Measurements from ENCODE around the gene IRX2.

The IRX2 gene

GRCh38 chr5:2755681-2756171 lies 4.2 kb upstream of the IRX2 start:
- no peak for DNase-seq

DNA sequence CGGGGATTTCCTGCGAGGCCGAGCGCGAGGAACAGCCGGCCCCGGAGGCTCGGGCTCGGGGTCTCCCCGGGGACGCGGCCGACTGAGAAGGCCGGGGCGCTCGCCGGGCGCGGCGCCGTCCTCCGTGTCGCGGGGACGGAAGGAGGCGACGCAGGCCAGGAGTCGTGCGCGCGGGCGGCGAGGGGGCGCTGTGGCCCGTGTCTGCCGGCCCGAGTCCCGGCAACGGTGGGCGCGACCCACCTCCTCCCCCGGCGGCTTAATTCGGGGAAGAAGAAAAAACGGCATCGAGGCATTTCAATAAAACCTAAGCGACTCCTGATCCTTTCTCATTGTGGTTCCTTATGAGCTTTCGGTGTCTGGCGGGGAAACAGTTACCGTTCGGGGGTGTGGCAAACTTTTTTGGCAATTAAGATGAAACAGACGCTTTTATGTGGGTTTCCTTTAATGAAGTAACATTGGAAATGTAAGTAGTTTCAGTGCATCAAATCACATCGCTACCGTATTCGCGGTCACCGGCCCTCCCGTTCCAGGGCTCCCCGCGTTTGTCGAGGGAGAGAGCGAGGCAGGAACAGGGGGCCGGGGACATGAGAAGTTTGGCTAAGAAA lies 3.7 kb upstream of the IRX2 start:
- DNase-seq: no peak

GRCh38 chr5:2754581-2755075 lies 3.2 kb upstream of the IRX2 start:
- DNase-seq: no peak

DNA sequence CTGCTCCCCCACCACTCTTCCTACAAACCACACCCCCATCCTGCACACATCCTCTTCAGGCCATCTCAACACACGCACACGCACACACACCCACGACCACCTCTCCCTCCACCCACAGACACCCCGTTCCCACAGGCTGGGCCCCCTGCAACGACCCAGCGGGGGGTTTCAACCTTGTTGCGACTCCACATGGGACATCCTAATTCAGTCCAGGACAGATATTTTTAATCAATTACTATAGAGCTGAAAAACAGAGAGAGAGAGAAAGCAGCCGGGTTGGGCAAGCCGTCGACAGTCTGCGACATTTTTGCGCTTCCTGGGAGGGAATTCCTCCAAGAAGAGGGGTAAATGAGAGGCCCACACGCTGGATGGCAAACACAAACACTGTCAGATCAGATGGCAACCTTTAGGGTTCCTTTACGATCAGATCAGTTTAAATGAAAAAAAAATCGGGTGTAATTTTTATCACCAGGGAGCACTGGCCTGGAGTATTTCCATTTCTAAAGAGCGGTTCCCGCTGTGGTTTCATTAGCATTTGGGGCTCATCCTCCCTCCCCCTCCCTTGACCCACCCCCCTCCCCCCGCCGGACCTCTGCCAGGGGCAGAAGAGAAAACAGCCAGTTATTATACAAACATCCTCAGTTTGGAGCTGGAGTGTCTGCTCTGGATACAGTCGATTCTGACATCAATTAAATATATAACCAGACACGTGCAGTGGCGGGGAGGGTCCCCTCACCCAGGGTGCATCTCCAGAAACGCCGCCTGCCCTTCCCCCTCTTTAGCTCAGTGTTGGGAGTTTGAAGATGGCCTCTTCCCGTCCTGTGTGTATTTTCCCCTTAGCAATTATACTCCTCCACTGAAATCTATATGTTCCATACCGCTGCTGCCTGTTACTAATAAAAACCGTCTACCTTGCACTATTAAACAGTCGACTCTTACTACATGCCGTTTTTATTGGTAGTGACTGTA lies 2.3 kb upstream of the IRX2 start:
- DNase-seq: no peak

GRCh38 chr5:2752821-2753439 lies 1.5 kb upstream of the IRX2 start:
- no peak for DNase-seq

DNA sequence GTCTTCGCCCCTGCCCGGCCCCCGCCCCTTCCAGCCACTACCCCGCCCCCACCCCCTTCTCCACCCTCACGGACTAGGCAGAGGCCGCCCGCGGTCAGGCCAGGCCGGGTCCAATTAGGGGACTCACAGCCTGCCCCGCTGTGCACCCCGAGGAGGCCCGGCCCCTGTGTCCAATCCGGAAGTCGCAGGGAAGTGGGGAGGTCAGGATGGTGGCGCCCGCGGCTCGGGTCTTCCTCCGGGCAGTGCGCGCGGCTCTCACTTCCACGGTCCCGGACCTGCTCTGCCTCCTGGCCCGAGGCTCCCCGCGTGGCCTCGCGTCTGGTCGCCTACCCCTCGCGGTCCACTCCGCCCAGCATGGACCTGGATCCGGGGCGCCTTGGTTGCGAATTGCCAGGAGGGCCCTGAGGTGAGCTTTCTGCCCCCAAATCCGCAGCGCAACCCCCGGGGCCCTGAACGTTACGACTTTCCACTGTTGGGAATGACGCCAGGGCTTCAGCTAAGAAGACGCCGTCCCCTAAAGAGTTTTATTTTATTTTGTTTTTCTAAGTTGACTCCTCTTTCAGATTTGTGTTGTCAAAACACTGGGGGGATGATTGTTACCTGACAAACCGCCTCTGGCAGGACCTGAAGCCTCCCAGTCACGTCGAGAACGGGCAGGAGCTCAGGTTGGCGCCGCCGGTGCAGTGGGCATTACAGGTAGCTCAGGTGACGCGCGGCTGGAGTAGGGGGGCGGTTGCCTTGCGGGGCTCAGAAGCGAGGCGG lies 763 bp upstream of the IRX2 start:
- DNase-seq: peak; percentile 24

- DNase-seq: peak; percentile 44
Measured at GRCh38 chr5:2750758-2751464, 566 bp downstream of the IRX2 start.

- DNase-seq: no peak
Measured at GRCh38 chr5:2750026-2750757, 1.3 kb downstream of the IRX2 start.

GRCh38 chr5:2749514-2750025 lies 1.9 kb downstream of the IRX2 start:
- DNase-seq: no peak

DNA sequence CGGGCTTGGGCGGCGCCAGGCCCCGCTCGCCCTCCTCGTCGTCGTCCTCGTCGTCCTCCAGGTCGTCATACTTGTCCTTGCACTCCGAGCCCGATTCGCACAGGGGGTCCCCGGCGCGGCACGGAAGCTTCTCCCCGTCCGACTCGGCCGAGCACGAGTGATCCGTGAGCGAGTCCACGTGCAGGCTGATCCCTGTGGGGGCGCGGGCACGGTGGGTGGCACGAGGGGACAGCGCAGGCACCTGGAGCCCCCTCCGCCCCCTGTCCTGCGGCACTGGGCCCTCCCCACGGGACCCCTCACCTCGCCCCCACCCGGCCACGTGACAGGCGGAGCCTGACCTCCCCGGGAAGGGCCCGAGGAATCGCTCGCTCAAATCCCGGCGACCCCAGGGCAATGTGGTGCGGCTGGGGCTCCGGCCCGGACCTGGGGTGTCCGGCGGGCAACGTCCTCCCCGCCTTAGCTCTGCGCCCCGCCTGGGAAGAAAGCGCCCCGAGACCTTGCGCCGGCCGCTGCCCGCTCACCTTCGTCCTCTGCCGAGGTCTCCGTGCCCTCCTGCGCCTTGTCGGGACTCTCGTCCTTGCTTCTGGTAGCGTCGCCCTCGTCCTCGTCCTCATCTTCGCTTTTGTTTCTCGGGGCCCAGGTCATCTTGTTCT lies 2.5 kb downstream of the IRX2 start:
- no peak for DNase-seq

DNA sequence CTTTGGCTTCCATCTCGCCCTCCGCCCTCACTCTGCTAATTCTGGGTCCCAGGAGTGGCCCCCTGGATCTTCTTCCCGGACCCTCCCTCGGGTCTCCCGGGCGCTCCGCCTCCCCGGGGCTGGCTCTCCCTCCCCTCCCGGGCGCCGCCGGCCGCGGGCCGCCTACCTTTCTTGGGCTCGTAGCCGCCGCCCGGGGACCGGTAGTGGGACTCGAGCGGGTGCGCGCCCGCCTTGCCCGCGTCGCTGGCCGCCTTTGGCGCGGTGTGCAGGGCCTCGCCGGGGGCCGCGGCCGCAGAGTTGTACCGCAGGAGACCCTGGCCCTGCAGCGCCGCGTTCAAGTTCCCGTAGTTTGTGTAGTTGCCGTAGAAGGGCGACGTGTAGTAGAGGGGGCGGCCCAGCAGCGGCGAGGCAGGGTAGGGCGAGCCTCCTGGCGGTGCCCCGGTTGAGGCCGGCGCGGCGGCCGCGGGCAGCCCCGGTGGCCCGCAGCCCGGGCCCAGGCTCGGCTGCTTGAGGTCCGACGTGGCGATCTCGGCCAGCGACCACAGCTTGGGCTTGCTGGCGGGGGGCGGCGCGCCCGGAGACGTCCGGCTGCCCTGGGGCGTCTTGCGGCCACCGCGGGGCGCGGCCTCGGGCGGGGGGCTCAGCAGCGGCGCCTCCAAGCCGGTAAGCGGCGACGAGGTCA lies 3.2 kb downstream of the IRX2 start:
- DNase-seq: no peak

GRCh38 chr5:2747363-2748162 lies 3.9 kb downstream of the IRX2 start:
- DNase-seq: no peak

GRCh38 chr5:2746561-2747032 lies 4.9 kb downstream of the IRX2 start:
- no peak for DNase-seq

DNA sequence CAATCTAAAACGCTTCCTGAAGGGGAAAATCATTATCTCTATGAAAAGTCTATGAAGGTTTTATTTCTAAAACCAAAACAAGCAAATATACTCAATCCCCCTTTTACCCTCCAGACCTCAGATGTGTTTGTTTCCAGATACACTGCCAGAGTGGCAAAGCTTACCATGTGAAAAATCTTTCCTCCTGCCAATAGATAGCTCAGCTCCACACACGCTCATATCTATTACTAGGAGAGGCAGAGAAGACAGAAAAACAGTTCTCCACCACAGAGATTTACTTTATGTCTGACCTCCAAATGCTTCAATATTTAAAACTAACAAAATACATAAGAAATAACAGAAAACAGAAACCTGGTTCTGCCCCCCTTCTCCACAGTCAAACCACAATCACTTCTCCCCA lies 7.0 kb downstream of the IRX2 start:
- no peak for DNase-seq

DNA sequence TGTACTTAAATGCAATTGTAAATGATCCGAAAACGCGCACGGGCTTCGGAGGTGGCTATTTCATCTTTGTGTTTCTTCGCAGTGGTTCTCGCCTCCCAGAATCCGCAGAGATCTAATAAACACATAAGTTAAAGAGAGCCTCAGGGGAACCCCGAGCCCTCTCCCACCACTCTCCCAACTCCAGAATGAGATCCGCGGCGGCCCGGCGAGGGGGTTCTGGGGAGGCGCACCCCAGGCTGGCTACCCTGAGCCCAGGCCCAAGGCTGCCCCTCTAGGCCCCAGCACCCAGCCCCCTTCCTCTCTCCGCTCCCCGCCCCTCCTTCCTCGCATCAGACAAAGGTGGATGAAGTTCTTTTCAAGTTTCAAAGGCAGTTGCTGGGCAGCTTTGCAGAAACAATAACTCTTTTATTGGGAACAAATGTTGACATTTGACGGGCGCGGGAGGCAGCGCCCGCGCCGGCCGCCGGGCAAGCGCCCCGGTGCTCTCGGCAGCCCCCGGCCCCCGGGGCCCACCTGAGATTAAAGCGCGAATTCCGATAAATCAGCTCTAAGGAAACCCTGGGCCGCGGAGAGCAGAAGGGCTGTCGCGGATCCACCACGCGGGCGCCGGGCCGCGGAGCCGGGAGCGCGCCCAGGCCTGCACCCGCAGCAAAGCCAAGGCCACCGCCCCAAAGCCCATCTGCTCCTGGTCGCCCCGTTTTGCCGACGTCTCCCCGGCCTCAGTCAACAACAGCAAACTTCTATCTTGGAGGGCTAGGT lies 8.4 kb downstream of the IRX2 start:
- DNase-seq: no peak

DNA sequence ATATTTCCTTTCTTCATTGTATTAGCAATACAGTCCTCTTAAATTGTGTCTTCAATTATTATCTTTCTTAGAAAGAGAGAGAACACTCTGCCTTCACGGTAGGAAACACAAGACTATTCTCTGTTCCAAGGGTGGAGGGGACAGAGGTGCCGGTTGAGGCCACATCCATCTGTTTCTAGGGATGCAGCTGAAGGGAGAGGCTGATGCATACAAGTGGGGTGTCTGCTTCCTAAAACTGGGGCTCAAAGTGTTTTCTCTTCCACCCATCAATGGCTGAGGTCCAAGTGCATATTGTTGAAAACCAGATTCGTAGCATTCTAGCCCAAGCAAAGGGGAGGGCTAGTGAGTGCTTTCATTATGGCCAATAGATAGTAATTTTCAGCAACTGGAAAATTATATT lies 9.5 kb downstream of the IRX2 start:
- no peak for DNase-seq

DNA sequence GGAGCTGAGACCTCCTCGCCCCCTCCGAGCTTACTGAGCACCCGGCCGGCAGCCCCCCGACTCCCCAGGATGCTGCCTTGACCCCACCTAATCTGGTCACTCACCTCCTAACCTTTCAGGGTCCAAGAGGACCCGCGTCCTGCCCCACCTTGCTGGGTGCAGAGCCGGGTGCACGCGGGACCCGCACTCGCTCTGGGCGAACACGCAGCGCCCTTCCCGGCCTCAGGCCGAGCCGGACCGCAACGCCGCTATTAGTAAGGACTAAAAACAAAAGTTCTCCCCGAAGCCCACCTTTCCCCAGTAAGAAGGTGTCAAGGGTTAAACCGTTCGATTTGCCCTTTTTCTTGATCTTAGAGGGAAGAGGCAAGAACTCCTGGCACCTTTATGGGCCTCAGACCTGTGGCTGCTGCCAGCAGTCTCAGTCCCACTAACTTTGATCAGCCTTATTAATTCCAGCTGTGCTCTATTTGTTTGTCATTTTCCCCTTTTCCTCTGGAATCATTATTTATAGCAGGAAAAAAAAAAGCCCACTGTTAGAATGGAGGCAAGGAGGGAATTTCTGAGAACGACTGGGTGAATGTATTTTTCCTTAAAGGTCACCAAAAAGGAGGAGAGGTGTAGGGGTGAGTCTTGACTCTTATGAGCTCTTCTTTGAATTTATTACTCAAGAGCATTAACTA lies 10.5 kb downstream of the IRX2 start:
- no peak for DNase-seq
